ENCODE measurements around the gene HNRNPA3. TPM values are rescaled to one million over a fixed set of nuclear protein-coding genes. Genes with fewer than 3 reads are reported as not detected.

The HNRNPA3 gene
- 112 TPM for total RNA-seq

DNA sequence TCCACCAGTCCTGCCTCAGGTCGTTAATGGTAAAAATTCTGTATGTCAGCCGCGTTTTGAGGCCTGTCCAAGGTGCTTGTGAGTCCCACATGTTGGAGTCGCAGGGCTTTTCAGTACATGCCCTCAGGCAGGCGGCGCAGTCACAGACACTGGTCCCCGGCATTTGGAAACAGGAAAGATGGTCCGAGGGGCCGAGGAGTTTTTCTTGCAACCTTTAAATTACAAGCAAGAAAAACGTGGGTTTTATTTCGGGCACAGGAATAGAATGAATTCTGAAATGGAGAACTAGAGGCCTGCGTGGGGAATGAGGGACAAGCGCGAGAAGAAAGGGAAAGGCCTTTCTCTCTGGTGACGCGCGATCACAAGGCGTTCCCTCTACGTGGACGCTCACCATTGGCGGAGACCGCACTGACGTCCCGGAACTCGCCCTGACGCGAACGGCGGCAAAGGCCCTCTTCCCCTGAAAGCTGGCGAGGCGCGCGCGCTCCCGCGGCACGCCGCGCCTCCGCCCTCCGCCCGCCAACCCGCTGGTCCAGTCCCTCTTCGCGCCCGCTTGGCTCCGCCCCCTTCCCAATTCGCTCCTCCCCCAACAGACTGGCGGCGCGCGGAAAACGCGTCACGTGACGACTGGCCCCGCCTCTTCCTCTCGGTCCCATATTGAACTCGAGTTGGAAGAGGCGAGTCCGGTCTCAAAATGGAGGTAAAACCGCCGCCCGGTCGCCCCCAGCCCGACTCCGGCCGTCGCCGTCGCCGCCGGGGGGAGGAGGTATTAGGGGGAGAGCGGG, at the start of gene HNRNPA3:
Gene HNRNPA3, plus strand, starts transcription at position 689 of the 785 bp plus-strand sequence. Its CDS starts 6 bp downstream, at position 695.

GRCh38 chr2:177264693-177265587, 52.3 kb downstream of the HNRNPA3 start, which contains the start of gene NFE2L2:
TSS of gene NFE2L2 (minus strand) at chr2:177264727. CDS start at chr2:177264576, 151 bp downstream.

Small RNA genes within 50 kb of the gene (small RNA-seq; reads per million reads assigned to genes)
- gene MIR3128 (ENCODE audit: low replicate concordance) (not detected), gene RF00019 (ENCODE audit: low replicate concordance) (not detected)

Other genes with a start within 250 kb of the HNRNPA3 start
- gene NFE2L2, start 51.9 kb downstream of the HNRNPA3 start, total RNA-seq = 89.7 TPM
- gene AGPS, start 180.0 kb downstream of the HNRNPA3 start, total RNA-seq = 41.7 TPM

Data from metanephros (tissue), 2 donors.